ENCODE measurements around the gene AR.
"Not testable (repeated sequence)": the region's sequence is repeated elsewhere in the genome, so short reads cannot be mapped to it uniquely, and the experiment has no call there.

AR gene

DNA sequence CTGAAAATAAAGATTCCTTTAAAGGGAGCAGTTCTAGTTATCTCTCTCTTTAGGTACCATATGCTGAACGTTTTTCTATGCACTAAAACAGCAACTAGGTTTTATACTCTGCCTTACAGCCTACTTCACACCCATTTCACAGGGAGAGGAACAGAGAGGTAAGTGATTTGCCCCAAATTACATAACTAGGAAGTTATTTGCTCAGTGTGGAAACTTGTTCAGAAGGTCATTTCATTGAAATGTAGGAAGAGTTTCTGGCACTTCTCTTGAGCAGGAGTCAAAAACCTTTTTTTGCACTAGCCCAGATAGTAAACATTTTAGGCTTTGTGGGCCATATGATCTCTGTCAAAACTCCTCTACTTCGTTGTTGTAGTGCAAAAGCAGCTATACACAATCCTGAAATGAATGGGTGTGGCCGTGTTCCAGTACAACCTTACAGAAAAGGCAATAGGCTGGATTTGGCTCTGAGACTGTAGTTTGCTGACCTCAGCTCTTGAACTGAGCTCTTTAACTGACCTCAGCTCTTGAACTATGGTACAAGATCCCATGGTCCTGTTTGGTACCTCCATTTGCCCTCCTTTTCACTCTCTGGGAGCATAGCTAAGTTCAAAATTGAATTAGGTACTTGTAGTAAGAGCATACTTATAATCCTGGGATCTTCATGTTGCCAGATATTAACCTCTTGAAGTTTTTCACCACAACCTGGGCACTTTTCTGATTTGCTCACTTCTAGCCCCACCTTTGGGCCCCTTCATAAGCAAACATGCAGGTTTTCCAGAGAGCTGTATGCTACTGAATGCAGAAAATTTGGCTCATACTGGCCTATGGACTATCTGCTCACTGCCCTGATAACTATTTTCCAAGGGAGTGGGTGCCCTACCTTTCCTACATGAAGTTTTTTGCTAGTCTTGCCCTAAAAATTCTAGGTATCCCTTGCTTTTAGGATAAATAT is 53.3 kb downstream of the AR start:
- no peak for TF ChIP-seq ZNF274 (IDR thresholded peaks at IDR 0.05; ENCODE audit: low read depth, low read length)

GRCh38 chrX:67599532-67599931 is 55.7 kb downstream of the AR start:
- H3K4me3 ChIP-seq (ENCODE audit: low read length), result no peak overlapping the region
- no peak for TF ChIP-seq ZNF274 (IDR thresholded peaks at IDR 0.05; ENCODE audit: low read depth, low read length)

More for the DNA sequence above, 53.3 kb downstream of the AR start:
- no peak overlapping the region for H3K4me3 ChIP-seq (ENCODE audit: low read length)

DNA sequence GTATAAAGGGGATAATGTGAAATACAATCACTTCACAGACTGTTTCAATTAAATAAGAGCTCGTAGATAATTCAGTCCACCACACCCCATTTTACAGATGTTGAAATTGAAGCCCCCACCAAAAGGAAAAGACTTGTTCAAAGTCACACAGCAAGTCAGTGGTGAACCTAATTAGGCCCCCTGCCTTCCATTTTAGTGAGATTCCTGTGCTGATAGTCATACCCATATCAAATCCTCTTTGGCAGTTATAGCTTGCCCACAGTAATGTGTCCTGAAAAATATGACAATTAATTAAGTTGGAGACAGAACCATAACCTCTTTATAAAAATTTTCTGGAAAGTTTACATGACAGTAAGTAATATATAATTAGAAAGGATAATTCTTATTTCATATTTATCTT is 58.0 kb downstream of the AR start:
- TF ChIP-seq ZNF274 (IDR thresholded peaks at IDR 0.05; ENCODE audit: low read depth, low read length), result no peak
- no peak overlapping the region for H3K4me3 ChIP-seq (ENCODE audit: low read length)

- no peak for TF ChIP-seq ZNF274 (IDR thresholded peaks at IDR 0.05; ENCODE audit: low read depth, low read length)
- H3K4me3 ChIP-seq (ENCODE audit: low read length), result no peak overlapping the region
Observed at GRCh38 chrX:67604979-67605703, 61.3 kb downstream of the AR start.

DNA sequence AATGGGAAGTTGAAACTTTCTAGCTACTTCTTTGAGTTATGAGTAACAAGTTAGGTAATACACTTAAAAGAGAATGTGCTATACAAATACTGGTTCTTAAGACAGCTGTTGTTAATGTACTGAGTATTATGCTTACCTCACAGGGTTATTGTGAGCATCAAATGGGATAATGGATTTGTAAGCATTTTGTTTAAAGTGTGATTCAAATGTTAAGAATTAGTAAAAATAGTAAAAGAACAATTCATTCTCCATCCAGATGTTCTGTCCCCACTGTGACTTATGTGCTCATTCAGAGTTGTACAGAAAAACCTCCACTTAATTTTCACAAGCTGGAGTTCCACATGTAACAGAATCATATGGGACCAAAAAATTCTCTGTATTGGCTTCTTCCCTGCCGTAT is 63.6 kb downstream of the AR start:
- H3K4me3 ChIP-seq (ENCODE audit: low read length), result no peak overlapping the region
- TF ChIP-seq ZNF274 (IDR thresholded peaks at IDR 0.05; ENCODE audit: low read depth, low read length), result no peak

GRCh38 chrX:67610282-67610681 is 66.5 kb downstream of the AR start:
- no peak overlapping the region for H3K4me3 ChIP-seq (ENCODE audit: low read length)
- no peak for TF ChIP-seq ZNF274 (IDR thresholded peaks at IDR 0.05; ENCODE audit: low read depth, low read length)

DNA sequence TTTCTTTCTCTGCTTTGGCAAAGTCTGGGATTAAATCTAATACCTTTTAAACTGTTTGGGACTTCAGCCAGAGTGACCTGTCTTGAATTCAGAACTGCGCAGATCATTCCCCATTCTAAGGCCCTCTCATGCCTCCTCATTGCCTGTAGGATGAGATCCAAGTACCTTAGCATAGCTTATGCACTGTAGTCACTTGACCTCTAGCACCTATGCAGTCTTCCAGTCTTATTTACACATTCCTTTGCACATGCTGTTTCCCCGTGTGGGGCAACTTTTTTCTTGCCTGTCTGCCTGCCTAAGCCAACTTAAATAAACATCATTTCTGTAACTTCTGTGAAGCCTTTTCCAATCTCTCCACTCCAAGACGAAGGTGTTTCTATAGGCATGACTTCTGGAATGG is 68.4 kb downstream of the AR start:
- H3K4me3 ChIP-seq (ENCODE audit: low read length), result no peak overlapping the region
- TF ChIP-seq ZNF274 (IDR thresholded peaks at IDR 0.05; ENCODE audit: low read depth, low read length), result no peak

GRCh38 chrX:67613366-67613765 is 69.5 kb downstream of the AR start:
- H3K4me3 ChIP-seq (ENCODE audit: low read length), result no peak overlapping the region
- TF ChIP-seq ZNF274 (IDR thresholded peaks at IDR 0.05; ENCODE audit: low read depth, low read length), result no peak

DNA sequence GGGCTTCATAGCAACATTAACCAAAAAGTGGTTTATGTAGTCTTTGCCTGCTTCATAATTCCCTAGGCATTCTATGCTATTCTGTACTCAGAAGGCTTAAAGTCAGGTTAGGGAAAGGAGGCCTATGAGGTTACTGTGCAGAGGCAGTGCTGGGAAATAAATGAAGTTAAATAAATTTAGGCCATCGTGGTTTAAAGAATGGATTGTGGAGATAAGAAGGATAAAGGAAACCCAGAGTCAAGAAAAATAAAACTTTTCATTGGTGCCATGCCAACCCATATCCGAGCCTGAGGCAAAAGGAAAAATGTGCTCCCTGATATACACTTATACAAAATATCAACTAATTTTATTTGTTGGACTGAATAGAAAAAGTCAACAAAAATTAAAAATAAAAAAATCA is 70.2 kb downstream of the AR start:
- H3K4me3 ChIP-seq (ENCODE audit: low read length), result no peak overlapping the region
- no peak for TF ChIP-seq ZNF274 (IDR thresholded peaks at IDR 0.05; ENCODE audit: low read depth, low read length)

- H3K4me3 ChIP-seq (ENCODE audit: low read length), result no peak overlapping the region
- TF ChIP-seq ZNF274 (IDR thresholded peaks at IDR 0.05; ENCODE audit: low read depth, low read length), result no peak
Observed at GRCh38 chrX:67614423-67614822, 70.6 kb downstream of the AR start.

GRCh38 chrX:67619253-67619652 is 75.4 kb downstream of the AR start:
- no peak overlapping the region for H3K4me3 ChIP-seq (ENCODE audit: low read length)
- no peak for TF ChIP-seq ZNF274 (IDR thresholded peaks at IDR 0.05; ENCODE audit: low read depth, low read length)

- TF ChIP-seq ZNF274 (IDR thresholded peaks at IDR 0.05; ENCODE audit: low read depth, low read length), result no peak
- H3K4me3 ChIP-seq (ENCODE audit: low read length), result no peak overlapping the region
Observed at GRCh38 chrX:67622053-67622585, 78.3 kb downstream of the AR start.

DNA sequence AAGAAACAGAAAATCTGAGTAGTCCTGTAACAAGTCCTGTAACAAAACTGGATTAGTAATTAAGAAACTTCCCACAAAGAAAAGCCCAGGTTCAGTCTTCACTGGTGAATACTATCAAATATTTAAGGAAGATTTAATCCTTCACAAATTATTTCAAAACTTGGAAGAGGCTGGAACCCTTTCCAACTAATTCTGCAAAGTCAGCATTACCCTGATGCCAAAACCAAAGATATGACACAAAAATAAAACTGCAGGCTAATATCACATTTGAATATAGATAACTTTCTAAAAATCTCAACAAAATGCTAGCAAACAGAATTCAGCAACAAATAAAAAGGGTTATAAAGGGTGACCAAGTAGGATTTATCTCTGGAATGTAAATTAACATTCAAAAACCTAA is 80.5 kb downstream of the AR start:
- no peak for TF ChIP-seq ZNF274 (IDR thresholded peaks at IDR 0.05; ENCODE audit: low read depth, low read length)
- no peak overlapping the region for H3K4me3 ChIP-seq (ENCODE audit: low read length)

DNA sequence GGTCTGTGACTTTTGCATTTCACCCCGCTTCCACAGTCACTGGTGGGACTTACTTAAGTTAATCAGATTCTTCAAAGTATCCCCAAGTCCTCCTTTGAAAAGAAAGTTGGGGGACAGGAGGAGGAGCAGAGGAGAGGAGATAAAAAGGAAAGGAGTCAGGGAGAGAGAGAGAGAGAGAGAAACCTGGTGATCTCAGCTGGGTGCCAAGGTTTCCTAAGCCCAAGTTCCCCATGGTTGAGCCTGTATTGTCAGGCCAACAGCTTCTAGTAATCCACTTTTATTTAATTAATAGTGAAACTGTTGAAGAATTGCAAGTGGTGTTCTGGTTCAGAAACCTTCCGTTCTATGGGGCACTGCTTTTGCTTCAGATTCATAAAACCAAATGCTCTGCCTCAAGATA is 91.6 kb downstream of the AR start:
- no peak for TF ChIP-seq ZNF274 (IDR thresholded peaks at IDR 0.05; ENCODE audit: low read depth, low read length)
- H3K4me3 ChIP-seq (ENCODE audit: low read length), result no peak overlapping the region

DNA sequence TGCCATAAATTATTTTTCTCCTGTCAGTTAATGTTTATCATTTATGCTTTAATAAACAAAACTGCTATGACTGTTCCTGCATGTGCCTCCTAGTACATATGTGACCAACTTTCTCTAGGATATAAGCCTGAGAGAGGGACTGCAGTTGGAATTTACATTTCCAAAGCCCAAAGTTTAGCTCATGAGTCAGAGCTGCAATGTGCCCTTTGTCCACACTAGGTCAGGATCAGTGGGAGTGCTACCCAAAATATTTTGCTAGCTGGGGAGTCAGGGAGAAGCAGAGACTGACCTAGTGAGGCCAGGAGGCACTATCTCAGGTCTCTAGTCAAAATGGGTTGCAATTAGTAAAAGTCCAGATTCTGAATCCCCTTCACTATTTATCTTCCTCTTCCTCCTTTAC is 92.7 kb downstream of the AR start:
- no peak for TF ChIP-seq ZNF274 (IDR thresholded peaks at IDR 0.05; ENCODE audit: low read depth, low read length)
- H3K4me3 ChIP-seq (ENCODE audit: low read length), result no peak overlapping the region

DNA sequence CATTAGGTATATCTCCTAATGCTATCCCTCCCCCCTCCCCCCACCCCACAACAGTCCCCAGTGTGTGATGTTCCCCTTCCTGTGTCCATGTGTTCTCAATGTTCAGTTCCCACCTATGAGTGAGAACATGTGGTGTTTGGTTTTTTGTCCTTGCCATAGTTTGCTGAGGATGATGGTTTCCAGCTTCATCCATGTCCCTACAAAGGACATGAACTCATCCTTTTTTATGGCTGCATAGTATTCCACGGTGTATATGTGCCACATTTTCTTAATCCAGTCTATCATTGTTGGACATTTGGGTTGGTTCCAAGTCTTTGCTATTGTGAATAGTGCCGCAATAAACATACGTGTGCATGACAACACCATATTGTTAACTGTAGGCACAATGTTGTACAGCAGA is 93.5 kb downstream of the AR start:
- H3K4me3 ChIP-seq (ENCODE audit: low read length), result not testable (repeated sequence)

Measured in GM08714 (cell line).